GM19463 (cell line): Measurements from ENCODE around the gene RXFP2.

ENCODE experiments used
- ATAC-seq: cut with Tn5 transposase; IDR thresholded peaks from one replicate; pipeline ENCODE4 v1.9.1; 2021; ENCODE audit warnings: mild to moderate bottlenecking, moderate library complexity; ENCODE audit not compliant: unreplicated experiment

RXFP2 gene

DNA sequence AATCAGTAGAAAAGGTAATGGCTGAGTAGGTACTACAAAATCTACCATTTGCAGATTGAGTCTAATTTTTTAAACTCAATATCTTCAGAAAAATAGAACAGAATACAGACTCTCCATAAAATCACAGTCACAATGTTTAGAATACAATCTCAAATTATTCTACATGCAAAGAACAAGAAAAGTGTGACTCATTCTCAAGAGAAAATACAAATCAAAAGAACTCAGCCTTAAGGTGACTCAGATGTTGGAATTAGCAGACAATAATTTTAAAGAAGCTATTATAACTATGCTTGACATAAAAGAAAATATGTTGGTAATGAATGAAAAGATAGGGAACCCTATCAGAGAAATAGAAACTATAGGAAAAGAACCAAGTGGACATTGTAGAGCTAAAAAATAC is 78.9 kb downstream of the RXFP2 start:
- ATAC-seq: no peak

- no peak for ATAC-seq
Observed at GRCh38 chr13:31824705-31825517, 85.6 kb downstream of the RXFP2 start.

DNA sequence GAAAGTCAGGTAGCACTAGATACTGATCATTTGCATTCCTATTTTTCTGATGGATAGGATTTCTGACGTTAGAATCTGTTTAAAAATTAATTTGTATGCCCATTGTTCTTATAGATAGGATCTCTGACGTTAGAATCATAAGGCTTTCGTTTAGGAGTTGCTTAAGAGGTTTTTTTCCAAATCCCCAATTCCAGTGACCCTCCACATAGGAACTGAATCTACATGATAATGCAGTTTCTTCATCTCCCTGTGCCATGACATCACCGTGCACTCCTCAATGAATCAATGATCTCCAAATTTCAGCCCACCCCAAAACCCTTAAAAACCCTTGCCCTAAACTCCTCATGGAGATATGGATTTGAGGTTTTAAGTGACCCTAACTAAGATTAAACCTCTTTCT is 87.2 kb downstream of the RXFP2 start:
- ATAC-seq: no peak

GRCh38 chr13:31827707-31828106 is 88.4 kb downstream of the RXFP2 start:
- no peak for ATAC-seq

DNA sequence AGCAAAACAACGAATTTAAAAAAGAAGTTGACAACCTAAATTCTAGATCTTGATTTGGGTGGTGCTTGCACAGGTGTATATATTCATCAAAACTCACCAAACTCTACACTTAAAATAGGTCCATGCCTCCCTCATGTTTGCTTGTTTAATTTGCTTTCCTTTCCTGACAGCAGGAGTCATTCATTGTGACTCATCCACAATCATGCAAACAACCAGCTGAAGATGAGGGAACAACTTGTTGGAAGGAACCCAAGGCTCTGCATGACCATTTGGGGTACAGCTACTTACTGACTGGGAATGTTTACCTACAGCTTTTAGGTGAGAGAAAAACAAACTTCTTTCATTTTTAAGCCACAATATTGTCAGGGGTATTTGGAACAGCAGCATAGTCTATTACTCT is 96.6 kb downstream of the RXFP2 start:
- no peak for ATAC-seq

GRCh38 chr13:31843044-31843443 is 103.7 kb downstream of the RXFP2 start:
- no peak for ATAC-seq

DNA sequence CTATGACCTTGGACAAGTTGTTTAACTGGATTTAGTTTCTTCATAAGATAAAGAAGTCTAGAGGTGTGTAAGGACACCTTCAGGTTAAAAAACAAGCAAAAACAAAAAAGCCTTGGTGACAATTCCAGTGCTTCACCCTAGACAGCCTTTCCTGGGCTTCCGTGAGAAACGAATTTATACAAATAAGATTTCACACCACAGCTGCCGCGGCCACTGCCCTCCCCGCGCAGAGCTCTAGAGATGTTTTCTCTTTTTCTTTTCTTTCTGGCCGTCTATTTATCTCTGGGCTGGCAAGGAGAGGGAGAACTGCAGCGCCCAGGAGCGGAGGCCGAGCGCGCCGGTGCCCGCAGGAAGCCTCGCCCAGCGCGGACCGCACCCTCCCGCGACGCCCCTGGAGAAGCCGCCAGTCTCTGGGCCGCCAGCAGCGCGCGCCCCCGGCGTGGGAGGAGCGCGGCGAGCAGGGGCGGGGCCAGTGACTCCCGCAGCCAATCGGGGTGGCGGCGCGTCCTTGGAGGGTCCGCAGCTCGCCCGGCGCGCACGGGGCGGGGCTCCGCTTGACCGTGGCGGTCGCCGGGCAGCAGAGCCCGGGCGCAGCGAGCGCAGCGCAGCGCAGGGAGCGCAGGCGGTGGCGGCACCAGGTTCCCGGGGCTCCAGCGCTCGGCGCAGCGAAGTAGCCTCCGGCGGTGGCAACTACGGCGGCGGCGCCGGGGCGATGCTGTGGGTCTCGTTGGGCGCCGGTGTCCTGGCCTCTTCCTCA is 107.0 kb downstream of the RXFP2 start:
- peak; percentile 99 for ATAC-seq

DNA sequence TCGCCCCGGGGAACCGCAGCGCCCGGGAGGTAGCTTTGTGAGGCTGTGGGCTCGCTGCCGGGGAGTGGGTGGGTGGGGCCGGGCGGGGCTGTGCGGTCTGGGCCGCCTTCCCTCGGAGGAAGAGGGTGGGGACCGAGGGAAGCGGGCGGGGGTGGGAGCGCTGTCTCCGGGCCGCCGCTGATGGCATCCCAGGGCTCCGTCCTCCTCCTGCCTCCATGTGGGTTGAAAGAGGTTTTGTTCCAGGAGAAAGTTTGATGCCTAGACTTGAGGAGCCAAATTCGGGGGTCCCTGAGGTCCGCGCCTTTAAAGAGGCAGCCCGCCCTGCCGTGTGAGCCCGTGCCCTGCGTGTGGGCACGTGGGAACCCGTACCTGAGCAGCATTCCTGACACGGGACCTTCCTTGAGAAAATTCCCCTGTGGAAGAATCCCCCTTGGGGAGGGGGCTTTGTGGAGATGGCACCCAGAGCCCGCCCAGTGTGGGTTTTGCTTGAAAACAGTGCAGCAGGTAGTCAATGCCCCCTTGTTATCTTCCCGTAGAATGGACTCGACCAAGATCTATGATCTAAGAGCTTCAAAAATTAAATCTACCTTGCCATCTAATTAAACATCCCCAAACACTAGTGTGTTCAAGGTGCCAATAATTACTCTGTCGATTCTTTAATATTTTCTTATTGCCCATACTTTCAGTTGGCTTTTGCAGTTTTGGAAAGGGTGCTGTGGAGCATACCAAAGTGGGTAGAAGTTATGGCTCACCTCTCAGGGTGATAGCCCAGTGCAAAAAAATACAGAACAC is 107.8 kb downstream of the RXFP2 start:
- ATAC-seq: peak; percentile 14

- ATAC-seq: no peak
Observed at GRCh38 chr13:31848621-31849020, 109.3 kb downstream of the RXFP2 start.

DNA sequence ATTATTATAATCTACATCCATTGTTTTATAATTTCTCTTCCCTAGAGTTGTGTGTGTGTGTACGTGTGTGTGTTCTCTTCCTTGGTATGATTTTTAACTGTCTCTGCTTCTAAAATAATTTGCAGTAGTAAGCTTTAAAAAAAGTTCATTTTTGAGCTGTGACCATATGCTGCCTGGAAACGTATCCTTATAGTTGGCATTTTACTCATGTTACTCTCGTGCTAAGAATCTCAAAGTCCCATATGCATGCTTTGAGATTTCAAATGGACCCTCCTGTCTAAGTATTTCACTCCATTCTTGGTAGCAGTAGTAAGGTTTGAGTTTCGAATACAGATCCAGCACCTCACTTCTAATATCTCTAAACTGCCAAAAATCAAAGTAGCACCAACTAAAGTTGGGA is 109.9 kb downstream of the RXFP2 start:
- no peak for ATAC-seq

DNA sequence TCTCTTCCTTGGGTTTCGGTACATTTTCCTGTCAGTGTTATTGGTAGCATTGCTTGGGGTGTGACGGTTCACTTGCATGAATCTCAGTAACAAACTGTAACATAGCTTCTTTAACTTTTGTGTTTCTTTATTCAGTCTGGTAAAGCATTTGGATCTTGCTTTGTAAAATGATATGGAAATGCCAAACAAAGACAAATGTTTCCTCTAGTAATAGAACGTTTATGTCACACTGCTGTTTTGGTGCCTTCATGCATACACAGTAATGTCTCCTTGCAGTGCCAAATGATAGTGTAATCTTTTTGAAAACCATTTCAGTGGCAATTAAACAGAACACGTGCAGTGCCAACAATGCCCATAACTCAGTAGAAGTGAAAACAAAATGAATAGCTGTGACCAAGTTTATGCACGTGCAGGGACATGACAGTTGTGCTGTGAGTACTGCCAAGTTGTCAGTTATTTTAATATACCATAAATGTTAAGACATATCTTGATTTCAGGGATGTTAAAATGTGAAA is 110.8 kb downstream of the RXFP2 start:
- ATAC-seq: no peak

DNA sequence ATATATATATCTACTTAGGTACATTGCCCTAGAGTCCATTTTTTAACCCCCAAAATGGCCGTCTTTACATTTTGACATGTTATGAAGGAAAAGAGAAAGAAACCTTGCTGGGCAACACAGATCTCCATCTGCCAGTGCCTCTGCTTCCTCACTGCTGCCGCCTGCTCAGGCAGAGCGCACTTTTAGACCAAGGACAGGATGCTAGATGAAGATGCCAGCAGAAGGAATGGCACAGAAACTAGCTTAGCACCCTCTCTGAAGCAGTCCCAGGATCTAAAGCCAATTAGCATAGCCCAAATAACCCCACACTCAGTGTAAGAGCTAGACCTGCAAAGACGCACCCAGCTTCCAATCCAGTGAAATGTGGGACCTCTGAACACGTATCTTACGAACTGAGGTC is 111.9 kb downstream of the RXFP2 start:
- ATAC-seq: no peak
